ENCODE results near the gene MIXL1. TPM values are rescaled to one million over a fixed set of nuclear protein-coding genes. Genes with fewer than 3 reads are reported as not detected.

The MIXL1 gene
- total and polyA plus RNA-seq, 2 experiments from 2014 or later, result not detected

DNA sequence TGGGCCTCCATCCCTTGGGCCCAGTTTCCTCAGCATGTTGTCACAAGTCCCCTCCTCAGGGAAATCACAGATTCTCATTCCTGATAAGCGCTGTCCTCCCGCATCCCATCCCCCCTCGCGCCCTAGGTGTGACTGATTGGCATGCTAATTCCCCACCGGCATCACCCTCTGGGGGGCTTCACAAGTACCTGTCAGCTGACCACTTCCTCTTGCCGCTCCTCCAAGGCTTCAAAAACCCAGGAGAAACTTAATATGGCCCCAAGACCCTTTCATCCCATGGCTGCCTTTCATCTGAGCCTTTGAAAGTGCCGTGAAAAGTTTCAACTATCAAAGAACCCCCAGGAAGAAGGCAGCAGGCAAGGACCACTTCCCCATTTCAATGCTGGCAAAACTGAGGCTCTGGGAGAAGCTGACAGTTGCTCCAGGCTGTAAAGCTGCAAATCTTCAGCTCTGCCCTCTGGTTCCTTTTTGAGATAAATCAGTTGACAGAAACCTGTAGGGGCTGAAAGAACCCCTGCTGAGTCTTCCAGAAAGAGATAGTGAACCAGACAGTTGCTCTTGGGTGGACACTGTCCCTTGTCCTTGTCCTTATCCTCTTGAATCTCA lies 12.8 kb upstream of the MIXL1 start:
- H3K9me2 ChIP-seq (ENCODE audit: insufficient read depth), result no peaks in the 10 kb centered on the region
- WGBS, 2 experiments (ENCODE audit: low coverage in 1 of 2, low lambda C conversion rate in 2 of 2, missing lambda C conversion rate in 2 of 2), result 52 to 60% methylated on average over 7 of the region's 7 CpGs
- DNase-seq, result no peak
- no peaks in the 10 kb centered on the region for H3K4me1 ChIP-seq (ENCODE audit: insufficient read depth)
- no peaks in the 10 kb centered on the region; the same call in 1 of the 2 replicates for H3K27me3 ChIP-seq (replicated peaks; ENCODE audit: insufficient read depth)
- no peaks in the 10 kb centered on the region for H3F3A ChIP-seq (ENCODE audit: insufficient read depth)
- in situ Hi-C loops (cut with MboI), result no loop called here
- no peak overlapping the region for H3K4me2 ChIP-seq (ENCODE audit: unreplicated experiment)
- no peaks in the 10 kb centered on the region for H3K79me2 ChIP-seq (ENCODE audit: insufficient read depth)
- H4K20me1 ChIP-seq (ENCODE audit: insufficient read depth), result no peaks in the 10 kb centered on the region
- no peaks in the 10 kb centered on the region for H3K9me3 ChIP-seq (ENCODE audit: low read depth)
- no peak overlapping the region for H3K9ac ChIP-seq
- H2AFZ ChIP-seq, result no peak overlapping the region
- no peak overlapping the region for H3K4me3 ChIP-seq
- no peaks in the 10 kb centered on the region for H3K36me3 ChIP-seq (ENCODE audit: low read depth)
- no peak overlapping the region for H3K27ac ChIP-seq
- TF ChIP-seq EZH2phosphoT487 (IDR thresholded peaks at IDR 0.05; ENCODE audit: insufficient read depth, low read depth) (no peak), EZH2 (IDR thresholded peaks at IDR 0.05; ENCODE audit: insufficient read depth, poor library complexity, severe bottlenecking) (no peak)

DNA sequence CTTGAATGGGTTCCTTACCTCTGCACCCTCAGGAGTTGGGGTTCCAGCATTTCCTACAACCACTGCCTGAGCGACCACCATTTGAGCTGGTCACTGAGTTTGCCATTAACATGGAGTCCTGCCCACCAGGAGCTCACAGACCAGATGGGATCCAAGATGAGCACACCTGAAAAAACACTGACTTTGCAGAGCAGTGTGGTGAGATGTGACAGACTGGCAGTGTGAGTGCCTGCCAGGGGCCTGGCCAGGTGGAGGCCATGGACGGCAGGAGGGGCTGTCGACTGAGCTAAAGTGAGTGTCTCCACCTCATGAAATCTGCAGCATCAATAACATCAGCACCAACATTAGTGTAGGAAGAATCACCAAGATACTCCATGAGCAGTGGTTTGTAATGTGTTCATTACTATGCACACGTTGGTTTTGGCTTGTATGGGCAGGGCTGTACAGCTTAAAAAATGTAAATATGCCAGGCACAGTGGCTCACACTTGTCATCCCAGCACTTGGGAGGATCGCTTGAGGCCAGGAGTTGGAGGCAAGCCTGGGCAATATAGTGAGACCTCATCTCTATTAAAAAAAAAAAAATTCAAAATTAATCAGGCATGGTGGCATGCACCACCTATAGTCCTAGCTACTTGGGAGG lies 12.2 kb upstream of the MIXL1 start:
- Histone ChIP-seq H3K9me3 (ENCODE audit: low read depth) (no peaks in the 10 kb centered on the region), H3K4me3 (no peak overlapping the region), H2AFZ (no peak overlapping the region), H3K4me2 (ENCODE audit: unreplicated experiment) (no peak overlapping the region), H3F3A (ENCODE audit: insufficient read depth) (no peaks in the 10 kb centered on the region), H4K20me1 (ENCODE audit: insufficient read depth) (no peaks in the 10 kb centered on the region), H3K9me2 (ENCODE audit: insufficient read depth) (no peaks in the 10 kb centered on the region), H3K4me1 (ENCODE audit: insufficient read depth) (no peaks in the 10 kb centered on the region), H3K79me2 (ENCODE audit: insufficient read depth) (no peaks in the 10 kb centered on the region), H3K27ac (no peak overlapping the region), H3K27me3 (replicated peaks; ENCODE audit: insufficient read depth) (no peaks in the 10 kb centered on the region; the same call in 1 of the 2 replicates), H3K9ac (no peak overlapping the region), H3K36me3 (ENCODE audit: low read depth) (no peaks in the 10 kb centered on the region)
- no peak for DNase-seq
- TF ChIP-seq EZH2phosphoT487 (IDR thresholded peaks at IDR 0.05; ENCODE audit: insufficient read depth, low read depth) (no peak), EZH2 (IDR thresholded peaks at IDR 0.05; ENCODE audit: insufficient read depth, poor library complexity, severe bottlenecking) (no peak)
- WGBS, 2 experiments (ENCODE audit: low coverage in 1 of 2, low lambda C conversion rate in 2 of 2, missing lambda C conversion rate in 2 of 2), result 47 to 52% methylated on average over 5 of the region's 5 CpGs
- in situ Hi-C loops (cut with MboI), result no loop called here

DNA sequence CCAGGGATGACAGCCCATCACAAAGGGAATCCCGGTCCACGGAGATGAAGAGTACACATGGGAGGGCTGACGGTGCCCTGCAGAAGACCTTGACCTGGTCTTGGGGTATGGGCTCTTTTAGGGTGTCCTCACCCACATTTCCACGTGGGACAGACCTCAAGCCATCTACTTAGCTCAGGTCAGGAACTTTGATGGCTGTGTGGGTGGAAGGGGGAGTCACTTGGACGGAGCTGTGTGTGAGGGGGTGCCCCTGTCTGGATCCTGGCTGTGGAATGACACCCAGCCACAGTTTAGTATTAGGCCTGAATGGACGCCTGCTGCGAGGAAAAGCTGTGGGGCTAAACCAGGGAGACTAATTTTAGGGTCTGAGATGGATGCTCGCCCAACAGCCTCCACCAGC lies 10.9 kb upstream of the MIXL1 start:
- Histone ChIP-seq H3K9ac (no peak overlapping the region), H3K9me3 (ENCODE audit: low read depth) (no peaks in the 10 kb centered on the region), H2AFZ (no peak overlapping the region), H4K20me1 (ENCODE audit: insufficient read depth) (no peaks in the 10 kb centered on the region), H3K27me3 (replicated peaks; ENCODE audit: insufficient read depth) (no peaks in the 10 kb centered on the region; the same call in 1 of the 2 replicates), H3K79me2 (ENCODE audit: insufficient read depth) (no peaks in the 10 kb centered on the region), H3F3A (ENCODE audit: insufficient read depth) (no peaks in the 10 kb centered on the region), H3K4me1 (ENCODE audit: insufficient read depth) (no peaks in the 10 kb centered on the region), H3K4me2 (ENCODE audit: unreplicated experiment) (no peak overlapping the region), H3K36me3 (ENCODE audit: low read depth) (no peaks in the 10 kb centered on the region), H3K4me3 (no peak overlapping the region), H3K27ac (no peak overlapping the region), H3K9me2 (ENCODE audit: insufficient read depth) (no peaks in the 10 kb centered on the region)
- in situ Hi-C loops (cut with MboI), result no loop called here
- no peak for DNase-seq
- WGBS, 2 experiments (ENCODE audit: low coverage in 1 of 2, low lambda C conversion rate in 2 of 2, missing lambda C conversion rate in 2 of 2), result 67 to 68% methylated on average over 8 of the region's 8 CpGs
- TF ChIP-seq EZH2phosphoT487 (IDR thresholded peaks at IDR 0.05; ENCODE audit: insufficient read depth, low read depth) (no peak), EZH2 (IDR thresholded peaks at IDR 0.05; ENCODE audit: insufficient read depth, poor library complexity, severe bottlenecking) (no peak)

DNA sequence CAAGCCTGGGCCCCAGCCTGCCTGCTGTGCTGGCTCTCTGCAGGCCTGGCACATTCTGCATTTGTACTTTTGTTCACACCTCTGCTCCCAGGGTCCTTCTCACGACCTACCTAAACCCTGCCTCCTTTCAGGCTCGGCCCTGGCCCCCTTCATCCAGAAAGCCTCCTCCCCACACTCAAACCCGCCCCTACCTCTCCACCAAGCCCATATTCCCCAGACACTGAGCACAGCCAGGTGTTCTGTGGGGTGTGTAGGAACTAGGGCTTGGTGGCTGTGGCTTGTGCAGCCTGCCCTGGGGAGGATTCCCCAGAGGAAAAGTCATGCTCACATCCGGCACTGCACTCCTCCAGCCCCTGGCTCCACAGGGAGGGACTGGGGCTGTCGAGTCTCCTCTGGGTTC lies 8.2 kb upstream of the MIXL1 start:
- WGBS, 2 experiments (ENCODE audit: low coverage in 1 of 2, low lambda C conversion rate in 2 of 2, missing lambda C conversion rate in 2 of 2), result 40 to 41% methylated on average over 5 of the region's 5 CpGs
- Histone ChIP-seq H2AFZ (no peak overlapping the region), H4K20me1 (ENCODE audit: insufficient read depth) (no peaks in the 10 kb centered on the region), H3K9me2 (ENCODE audit: insufficient read depth) (no peaks in the 10 kb centered on the region), H3F3A (ENCODE audit: insufficient read depth) (no peaks in the 10 kb centered on the region), H3K27me3 (replicated peaks; ENCODE audit: insufficient read depth) (no peaks in the 10 kb centered on the region), H3K4me1 (ENCODE audit: insufficient read depth) (no peaks in the 10 kb centered on the region), H3K9me3 (ENCODE audit: low read depth) (no peaks in the 10 kb centered on the region), H3K4me3 (no peak overlapping the region), H3K36me3 (ENCODE audit: low read depth) (no peaks in the 10 kb centered on the region), H3K9ac (no peak overlapping the region), H3K79me2 (ENCODE audit: insufficient read depth) (no peaks in the 10 kb centered on the region), H3K27ac (no peak overlapping the region), H3K4me2 (ENCODE audit: unreplicated experiment) (no peak overlapping the region)
- in situ Hi-C loops (cut with MboI), result no loop called here
- no peak for TF ChIP-seq EZH2phosphoT487 (IDR thresholded peaks at IDR 0.05; ENCODE audit: insufficient read depth, low read depth)
- TF ChIP-seq EZH2 (IDR thresholded peaks at IDR 0.05; ENCODE audit: insufficient read depth, poor library complexity, severe bottlenecking), result no peak
- DNase-seq, result no peak
